HepG2 (cell line): ENCODE data around the gene CGB3. TPM values are rescaled to one million over a fixed set of nuclear protein-coding genes. Genes with fewer than 3 reads are reported as not detected.
A peak's percentile ranks its signal among the peaks of the same experiment; 100 is the strongest.

ENCODE experiments used
- AGO1 ChIP-seq: fragments of 200-400 bp; formaldehyde crosslinking; IDR thresholded peaks from 2 replicates; pipeline ENCODE4 v1.6.1; 2017; ENCODE audit warnings: mild to moderate bottlenecking, low read depth, low read length, moderate library complexity; ENCODE audit not compliant: poor library complexity, severe bottlenecking
- DDIT3 ChIP-seq: sonication (generic); formaldehyde crosslinking; IDR thresholded peaks from 2 replicates; pipeline ENCODE4 v1.4.0; 2020; ENCODE audit warnings: mild to moderate bottlenecking, missing genetic modification reagents
- FOXP4 ChIP-seq: sonication (generic); formaldehyde crosslinking; IDR thresholded peaks from 2 replicates; pipeline ENCODE4 v1.4.0; 2020; ENCODE audit warnings: missing genetic modification reagents
- HIC2 ChIP-seq: sonication (generic); formaldehyde crosslinking; IDR thresholded peaks from 2 replicates; pipeline ENCODE4 v1.9.0; 2022; ENCODE audit warnings: low read depth, missing genetic modification reagents
- IRX3 ChIP-seq: sonication (generic); formaldehyde crosslinking; IDR thresholded peaks from 2 replicates; pipeline ENCODE4 v1.8.1; 2023; ENCODE audit warnings: mild to moderate bottlenecking, low read depth, missing genetic modification reagents, borderline replicate concordance
- JUN ChIP-seq: sonication (generic); formaldehyde crosslinking; IDR thresholded peaks from 2 replicates; pipeline ENCODE4 v1.4.0; 2020; ENCODE audit warnings: mild to moderate bottlenecking, missing genetic modification reagents
- MXD1 ChIP-seq: sonication (generic); formaldehyde crosslinking; IDR thresholded peaks from 2 replicates; pipeline ENCODE4 v1.4.0; 2020; ENCODE audit warnings: mild to moderate bottlenecking, missing genetic modification reagents
- NR2F1 ChIP-seq, 2 experiments: fragments of 450-650 bp in 1 of 2; formaldehyde crosslinking in 1 of 2; IDR thresholded peaks; 2 replicates each; pipeline versions ENCODE4 v1.5.0 to v1.6.1; 2016 to 2020; ENCODE audit warnings: mild to moderate bottlenecking in 1 of 2, missing compliant biosample characterization in 1 of 2, missing genetic modification reagents in 1 of 2, moderate library complexity in 1 of 2
- STAT6 ChIP-seq: sonication (generic); formaldehyde crosslinking; IDR thresholded peaks from 2 replicates; pipeline ENCODE4 v1.4.0; 2020; ENCODE audit warnings: missing genetic modification reagents, mild to moderate bottlenecking, borderline replicate concordance
- TAF1 ChIP-seq: sonication (generic); formaldehyde crosslinking; IDR thresholded peaks from 2 replicates; pipeline ENCODE4 v1.4.0; 2020; ENCODE audit warnings: missing genetic modification reagents
- TP53 ChIP-seq: sonication (generic); formaldehyde crosslinking; conservative IDR thresholded peaks from 2 replicates; pipeline ENCODE4 v1.4.0; 2020; ENCODE audit warnings: missing genetic modification reagents
- ZBTB42 ChIP-seq: sonication (generic); formaldehyde crosslinking; IDR thresholded peaks from 2 replicates; pipeline ENCODE4 v1.5.0; 2020; ENCODE audit warnings: mild to moderate bottlenecking, missing genetic modification reagents
- ZNF460 ChIP-seq: sonication (generic); formaldehyde crosslinking; IDR thresholded peaks from 2 replicates; pipeline ENCODE4 v1.5.1; 2020; ENCODE audit warnings: missing genetic modification reagents, mild to moderate bottlenecking, borderline replicate concordance
- ZNF496 ChIP-seq: sonication (generic); formaldehyde crosslinking; IDR thresholded peaks from 2 replicates; pipeline ENCODE4 v1.8.1; 2023; ENCODE audit warnings: mild to moderate bottlenecking, moderate library complexity, missing genetic modification reagents; ENCODE audit not compliant: insufficient replicate concordance
- ZNF713 ChIP-seq: sonication (generic); formaldehyde crosslinking; IDR thresholded peaks from 2 replicates; pipeline ENCODE4 v1.4.0; 2020; ENCODE audit warnings: mild to moderate bottlenecking, missing genetic modification reagents
- ZNF878 ChIP-seq: sonication (generic); formaldehyde crosslinking; IDR thresholded peaks from 2 replicates; pipeline ENCODE4 v1.8.1; 2023; ENCODE audit warnings: mild to moderate bottlenecking, missing genetic modification reagents, moderate library complexity
- polyA plus RNA-seq, 8 experiments: library from polyadenylated mRNA; depleted of rRNA in 3 of 8; stranded (reverse) in 7 of 8; unstranded in 1 of 8; fragments of >200 nt; fragmentation: Illumina TruSeq in 4 of 8; extraction: Trizol in 4 of 8; gene quantifications; 2 replicates each; pipeline versions ENCODE4 v1.2.1 to v1.2.3, GENCODE V29; 2011 to 2016; ENCODE audit warnings: low read depth in 4 of 8, missing spikeins in 1 of 8, mixed read lengths in 1 of 8; ENCODE audit not compliant: insufficient read depth in 1 of 8
- total RNA-seq, 5 experiments: library from RNA; depleted of rRNA; stranded (reverse); fragments of >200 nt; fragmentation: Illumina TruSeq; extraction: Trizol; gene quantifications; 2 replicates each; pipeline ENCODE4 v1.2.3, GENCODE V29; 2016; ENCODE audit warnings: low read depth in 1 of 5
- TF ChIP-seq, protein P1 (sequence below): sonication (generic); formaldehyde crosslinking; IDR thresholded peaks from 2 replicates; pipeline ENCODE4 v1.5.1; 2020; ENCODE audit warnings: missing genetic modification reagents, mild to moderate bottlenecking, borderline replicate concordance
- TF ChIP-seq, protein P2 (sequence below): sonication (generic); formaldehyde crosslinking; IDR thresholded peaks from 2 replicates; pipeline ENCODE4 v1.5.0; 2020; ENCODE audit warnings: missing genetic modification reagents

The CGB3 gene
- total and polyA plus RNA-seq, 2 of the 13 experiments (the other 11 are each of a cell fraction or from before 2014, with no cell fraction given): not detected

DNA sequence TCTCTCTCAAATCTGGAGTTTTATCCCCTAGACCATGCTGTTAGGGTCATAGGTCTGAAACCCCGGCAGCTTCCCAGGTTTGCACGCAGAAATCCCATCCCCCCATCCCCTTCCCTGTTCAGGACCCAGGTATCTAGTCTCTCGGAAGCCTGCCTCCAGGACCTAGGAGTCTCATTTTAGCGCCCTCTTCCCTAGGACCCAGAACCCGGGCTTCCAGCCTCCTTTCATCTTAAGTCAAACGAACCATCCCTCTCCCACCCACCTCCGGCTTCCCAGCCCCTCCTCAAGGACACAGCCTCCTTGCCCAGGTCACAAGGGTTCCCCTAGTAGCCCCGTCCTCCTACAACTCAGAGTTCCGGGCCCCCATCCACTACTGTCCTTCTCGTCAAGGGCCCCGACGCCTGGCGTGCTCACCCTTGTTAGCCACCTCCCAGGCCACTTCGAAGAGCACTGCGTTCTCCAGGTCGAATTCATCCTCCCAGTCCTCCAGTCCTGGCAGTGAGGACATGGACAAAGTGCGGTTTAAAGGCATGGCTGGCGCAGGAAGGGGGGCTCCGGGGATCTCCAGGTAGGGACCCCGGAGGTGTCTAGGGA, 31.5 kb downstream of the CGB3 start (continued):
- TF ChIP-seq STAT6 (CRISPR knock-in tag) (no peak), ZNF713 (CRISPR knock-in tag) (peak; percentile 34; the same call in 1 of the 2 replicates), IRX3 (no peak; the same call in 1 of the 2 replicates), FOXP4 (no peak), JUN (CRISPR knock-in tag) (no peak), AGO1 (no peak), NR2F1 (CRISPR knock-in tag; IDR thresholded peaks at IDR 0.05) (no peak), ZNF460 (CRISPR knock-in tag) (no peak), TAF1 (CRISPR knock-in tag) (no peak), ZNF496 (CRISPR knock-in tag) (no peak), DDIT3 (CRISPR knock-in tag) (no peak), TP53 (no peak), ZNF878 (no peak), ZBTB42 (CRISPR knock-in tag) (no peak), HIC2 (CRISPR knock-in tag) (no peak), MXD1 (CRISPR knock-in tag) (peak; percentile 20; the same call in 1 of the 2 replicates)
- TF ChIP-seq, protein P1, sequence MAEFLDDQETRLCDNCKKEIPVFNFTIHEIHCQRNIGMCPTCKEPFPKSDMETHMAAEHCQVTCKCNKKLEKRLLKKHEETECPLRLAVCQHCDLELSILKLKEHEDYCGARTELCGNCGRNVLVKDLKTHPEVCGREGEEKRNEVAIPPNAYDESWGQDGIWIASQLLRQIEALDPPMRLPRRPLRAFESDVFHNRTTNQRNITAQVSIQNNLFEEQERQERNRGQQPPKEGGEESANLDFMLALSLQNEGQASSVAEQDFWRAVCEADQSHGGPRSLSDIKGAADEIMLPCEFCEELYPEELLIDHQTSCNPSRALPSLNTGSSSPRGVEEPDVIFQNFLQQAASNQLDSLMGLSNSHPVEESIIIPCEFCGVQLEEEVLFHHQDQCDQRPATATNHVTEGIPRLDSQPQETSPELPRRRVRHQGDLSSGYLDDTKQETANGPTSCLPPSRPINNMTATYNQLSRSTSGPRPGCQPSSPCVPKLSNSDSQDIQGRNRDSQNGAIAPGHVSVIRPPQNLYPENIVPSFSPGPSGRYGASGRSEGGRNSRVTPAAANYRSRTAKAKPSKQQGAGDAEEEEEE (CRISPR knock-in tag): no peak
- TF ChIP-seq, protein P2, sequence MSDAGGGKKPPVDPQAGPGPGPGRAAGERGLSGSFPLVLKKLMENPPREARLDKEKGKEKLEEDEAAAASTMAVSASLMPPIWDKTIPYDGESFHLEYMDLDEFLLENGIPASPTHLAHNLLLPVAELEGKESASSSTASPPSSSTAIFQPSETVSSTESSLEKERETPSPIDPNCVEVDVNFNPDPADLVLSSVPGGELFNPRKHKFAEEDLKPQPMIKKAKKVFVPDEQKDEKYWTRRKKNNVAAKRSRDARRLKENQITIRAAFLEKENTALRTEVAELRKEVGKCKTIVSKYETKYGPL: no peak
